Activated naive CD4-positive, alpha-beta T cell treated with anti-CD3 and anti-CD28 coated beads, Interleukin-2, amount 50 U/mL, for 24 hours (primary cell): ENCODE measurements around the gene FOSL1.

ENCODE experiments used
- H3K27ac Mint-ChIP-seq: one replicate; pipeline ENCODE4 v1.8.0; 2021; ENCODE audit warnings: mild to moderate bottlenecking, mixed read lengths
- H3K27me3 Mint-ChIP-seq: one replicate; pipeline ENCODE4 v1.8.0; 2021; ENCODE audit warnings: mixed read lengths
- H3K36me3 Mint-ChIP-seq: one replicate; pipeline ENCODE4 v1.8.0; 2021; ENCODE audit warnings: mixed read lengths
- H3K4me1 Mint-ChIP-seq: one replicate; pipeline ENCODE4 v1.8.0; 2021; ENCODE audit warnings: mixed read lengths
- H3K4me3 Mint-ChIP-seq: one replicate; pipeline ENCODE4 v1.8.0; 2021; ENCODE audit warnings: mild to moderate bottlenecking, mixed read lengths
- H3K9me3 Mint-ChIP-seq: one replicate; pipeline ENCODE4 v1.8.0; 2021; ENCODE audit warnings: mixed read lengths

The FOSL1 gene

DNA sequence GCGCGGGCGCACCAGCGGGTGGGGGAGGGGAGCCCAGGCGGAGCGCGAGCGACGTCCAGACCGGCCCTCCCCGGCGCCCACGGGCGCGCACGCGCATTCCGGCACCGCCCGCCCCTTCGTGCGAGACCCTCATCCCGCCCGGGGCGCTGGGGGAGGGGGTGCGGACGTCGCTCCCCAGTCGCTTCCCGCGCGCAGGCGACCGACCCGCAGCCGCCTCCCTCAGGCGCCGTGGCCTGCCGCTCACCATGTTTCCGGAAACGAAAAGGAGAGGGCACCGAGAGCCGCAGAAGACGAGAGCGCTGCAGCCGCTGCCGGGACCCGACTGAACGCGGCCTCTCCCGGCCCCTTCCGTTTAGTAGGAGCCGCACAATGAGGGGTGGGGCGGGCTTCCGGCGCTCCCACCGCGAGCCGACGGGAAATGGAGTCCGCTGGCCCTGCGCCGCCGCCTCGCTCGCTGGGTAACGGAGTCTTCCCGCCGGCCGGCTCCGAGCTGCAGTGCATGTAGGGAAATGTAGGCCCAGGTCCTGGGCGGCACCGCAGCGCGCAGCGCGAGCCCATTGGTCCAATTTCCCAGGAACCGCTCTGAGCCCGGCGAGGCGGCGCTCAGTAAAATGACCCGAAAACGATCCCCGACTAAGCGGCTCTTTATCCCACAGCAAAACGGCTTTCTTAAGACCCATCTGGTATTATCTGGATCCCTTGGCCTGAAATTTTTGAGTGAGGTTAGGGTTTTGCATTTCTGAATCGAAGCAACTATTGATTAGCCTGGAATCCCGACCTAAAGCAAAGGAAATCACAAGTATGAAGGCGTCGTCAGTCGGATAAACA lies 42.1 kb downstream of the FOSL1 start, which contains the start of gene CFL1:
Gene CFL1, minus strand, starts transcription at position 328 of the 828 bp plus-strand sequence. Its CDS starts 81 bp downstream, at position 247.
- H3K4me1 Mint-ChIP-seq = peaks cover 66% of the 10 kb centered on the region
- H3K9me3 Mint-ChIP-seq = no peaks in the 10 kb centered on the region
- H3K4me3 Mint-ChIP-seq = peak within 1 kb of the TSS; percentile 95
- peak within 1 kb of the TSS; percentile 98 for H3K27ac Mint-ChIP-seq
- peaks cover 24% of the 10 kb centered on the region for H3K36me3 Mint-ChIP-seq
- no peaks in the 10 kb centered on the region for H3K27me3 Mint-ChIP-seq

- peak overlapping the region; percentile 94 for H3K4me3 Mint-ChIP-seq
- H3K36me3 Mint-ChIP-seq = peaks cover 20% of the 10 kb centered on the region
- H3K9me3 Mint-ChIP-seq = no peaks in the 10 kb centered on the region
- H3K27me3 Mint-ChIP-seq = no peaks in the 10 kb centered on the region
- peaks cover 60% of the 10 kb centered on the region for H3K4me1 Mint-ChIP-seq
- peak overlapping the region; percentile 51 for H3K27ac Mint-ChIP-seq
These were observed 42.7 kb downstream of the FOSL1 start for GRCh38 chr11:65857500-65857852.

GRCh38 chr11:65856689-65857499 lies 43.3 kb downstream of the FOSL1 start:
- H3K4me1 Mint-ChIP-seq = peaks cover 60% of the 10 kb centered on the region
- peak overlapping the region; percentile 61 for H3K27ac Mint-ChIP-seq
- H3K27me3 Mint-ChIP-seq = no peaks in the 10 kb centered on the region
- H3K4me3 Mint-ChIP-seq = peak overlapping the region; percentile 94
- H3K9me3 Mint-ChIP-seq = no peaks in the 10 kb centered on the region
- peaks cover 24% of the 10 kb centered on the region for H3K36me3 Mint-ChIP-seq

GRCh38 chr11:65855927-65856363 lies 44.2 kb downstream of the FOSL1 start:
- H3K36me3 Mint-ChIP-seq = peaks cover 28% of the 10 kb centered on the region
- peaks cover 51% of the 10 kb centered on the region for H3K4me1 Mint-ChIP-seq
- peak overlapping the region; percentile 61 for H3K27ac Mint-ChIP-seq
- no peaks in the 10 kb centered on the region for H3K27me3 Mint-ChIP-seq
- peak overlapping the region; percentile 94 for H3K4me3 Mint-ChIP-seq
- H3K9me3 Mint-ChIP-seq = no peaks in the 10 kb centered on the region

GRCh38 chr11:65854852-65855837 lies 45.0 kb downstream of the FOSL1 start:
- peaks cover 26% of the 10 kb centered on the region for H3K36me3 Mint-ChIP-seq
- peak overlapping the region; percentile 94 for H3K4me3 Mint-ChIP-seq
- no peaks in the 10 kb centered on the region for H3K27me3 Mint-ChIP-seq
- H3K9me3 Mint-ChIP-seq = no peaks in the 10 kb centered on the region
- peak overlapping the region; percentile 51 for H3K27ac Mint-ChIP-seq
- H3K4me1 Mint-ChIP-seq = peaks cover 49% of the 10 kb centered on the region

DNA sequence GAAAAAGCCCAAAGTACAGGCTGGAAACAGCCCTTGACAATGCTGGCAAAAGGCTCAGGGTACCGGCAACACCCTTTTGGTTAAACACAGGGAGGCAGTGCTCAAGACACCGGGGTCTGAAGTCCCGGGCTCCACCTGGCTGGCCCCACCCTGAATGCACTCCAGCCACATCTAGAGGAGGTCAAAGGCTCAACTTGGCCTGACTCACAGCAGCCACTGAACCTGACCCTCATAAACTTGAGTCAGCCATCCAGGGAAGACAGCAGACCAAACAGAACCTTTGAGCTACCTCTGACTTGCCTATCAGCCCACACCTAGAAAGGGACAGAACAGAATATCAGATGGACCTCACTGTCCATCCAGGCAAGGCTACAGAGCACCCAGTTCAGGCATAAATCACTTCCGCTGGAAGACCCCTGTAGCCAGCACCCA lies 46.0 kb downstream of the FOSL1 start:
- H3K27ac Mint-ChIP-seq = peak overlapping the region; percentile 70
- peak overlapping the region; percentile 74 for H3K4me3 Mint-ChIP-seq
- no peaks in the 10 kb centered on the region for H3K9me3 Mint-ChIP-seq
- H3K27me3 Mint-ChIP-seq = no peaks in the 10 kb centered on the region
- H3K4me1 Mint-ChIP-seq = peaks cover 44% of the 10 kb centered on the region
- peaks cover 26% of the 10 kb centered on the region for H3K36me3 Mint-ChIP-seq

- Mint-ChIP-seq H3K4me1 (peaks cover 38% of the 10 kb centered on the region), H3K9me3 (no peaks in the 10 kb centered on the region), H3K27ac (peak overlapping the region; percentile 70), H3K4me3 (no peak overlapping the region), H3K36me3 (peaks cover 26% of the 10 kb centered on the region), H3K27me3 (no peaks in the 10 kb centered on the region)
These were observed 46.8 kb downstream of the FOSL1 start for GRCh38 chr11:65853246-65853979.

DNA sequence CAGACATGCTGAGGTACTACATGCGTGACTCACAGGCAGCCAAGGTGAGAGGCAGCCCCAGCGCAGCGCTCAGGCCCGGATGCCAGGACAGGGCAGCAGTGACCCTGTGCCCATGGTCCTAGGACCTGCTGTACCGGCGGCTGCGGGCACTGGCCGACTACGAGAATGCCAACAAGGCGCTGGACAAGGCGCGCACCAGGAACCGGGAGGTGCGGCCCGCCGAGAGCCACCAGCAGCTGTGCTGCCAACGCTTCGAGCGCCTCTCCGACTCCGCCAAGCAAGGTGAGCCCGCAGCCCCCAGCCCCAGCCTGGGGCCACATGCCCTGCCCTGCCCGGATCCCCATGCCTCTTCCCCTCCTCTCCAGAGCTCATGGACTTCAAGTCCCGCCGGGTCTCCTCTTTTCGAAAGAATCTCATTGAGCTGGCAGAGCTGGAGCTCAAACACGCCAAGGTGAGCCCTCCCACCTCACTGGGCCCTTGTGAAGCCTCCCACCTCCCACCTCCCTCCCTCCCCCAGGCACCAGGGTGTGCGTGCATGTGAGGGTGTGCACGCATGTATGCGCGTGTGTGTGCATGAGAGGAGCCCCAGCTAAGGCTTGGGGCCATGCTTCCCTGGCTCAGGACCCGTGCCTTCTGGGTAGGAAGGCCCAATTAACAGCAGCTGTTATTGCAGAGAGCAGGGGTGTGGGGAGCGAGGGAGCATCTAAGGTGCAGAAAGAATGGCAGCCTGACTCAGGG lies 47.5 kb downstream of the FOSL1 start:
- no peaks in the 10 kb centered on the region for H3K9me3 Mint-ChIP-seq
- no peak overlapping the region for H3K4me3 Mint-ChIP-seq
- H3K27me3 Mint-ChIP-seq = no peaks in the 10 kb centered on the region
- H3K27ac Mint-ChIP-seq = no peak overlapping the region
- H3K36me3 Mint-ChIP-seq = peaks cover 26% of the 10 kb centered on the region
- peaks cover 36% of the 10 kb centered on the region for H3K4me1 Mint-ChIP-seq

GRCh38 chr11:65851811-65852507 lies 48.2 kb downstream of the FOSL1 start:
- peak overlapping the region; percentile 23 for H3K4me3 Mint-ChIP-seq
- peaks cover 36% of the 10 kb centered on the region for H3K4me1 Mint-ChIP-seq
- no peaks in the 10 kb centered on the region for H3K9me3 Mint-ChIP-seq
- H3K27ac Mint-ChIP-seq = peak overlapping the region; percentile 79
- H3K36me3 Mint-ChIP-seq = peaks cover 26% of the 10 kb centered on the region
- H3K27me3 Mint-ChIP-seq = no peaks in the 10 kb centered on the region

DNA sequence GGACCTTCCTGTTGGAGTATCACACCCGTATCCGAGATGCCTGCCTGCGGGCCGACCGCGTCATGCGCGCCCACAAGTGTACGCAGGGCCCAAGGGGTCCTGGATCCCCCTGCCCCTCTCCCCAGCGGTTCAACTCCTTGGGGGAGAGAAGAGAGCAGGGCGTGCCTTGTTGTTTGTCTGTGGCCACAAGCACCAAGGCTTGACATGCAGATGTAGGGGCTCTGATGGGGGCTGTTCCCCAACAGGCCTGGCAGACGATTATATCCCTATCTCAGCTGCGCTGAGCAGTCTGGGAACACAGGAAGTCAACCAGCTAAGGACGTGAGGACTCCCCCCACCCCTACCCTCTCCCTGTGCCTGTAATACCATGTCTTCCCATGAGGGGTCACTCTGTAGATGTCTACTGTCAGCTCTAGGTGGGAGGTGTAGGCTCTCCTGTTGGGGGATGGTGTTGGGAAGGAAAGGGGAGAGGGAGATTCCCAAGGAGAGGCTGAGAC lies 49.1 kb downstream of the FOSL1 start:
- Mint-ChIP-seq H3K27me3 (no peaks in the 10 kb centered on the region), H3K4me3 (no peak overlapping the region), H3K9me3 (no peaks in the 10 kb centered on the region), H3K4me1 (peaks cover 28% of the 10 kb centered on the region), H3K36me3 (peaks cover 18% of the 10 kb centered on the region), H3K27ac (no peak overlapping the region)

GRCh38 chr11:65850217-65851082 lies 49.7 kb downstream of the FOSL1 start:
- Mint-ChIP-seq H3K27me3 (no peaks in the 10 kb centered on the region), H3K4me1 (peaks cover 21% of the 10 kb centered on the region), H3K4me3 (no peak overlapping the region), H3K27ac (peak overlapping the region; percentile 17), H3K9me3 (no peaks in the 10 kb centered on the region), H3K36me3 (peaks cover 12% of the 10 kb centered on the region)

- Mint-ChIP-seq H3K36me3 (peaks cover 12% of the 10 kb centered on the region), H3K4me1 (peaks cover 16% of the 10 kb centered on the region), H3K27me3 (no peaks in the 10 kb centered on the region), H3K9me3 (no peaks in the 10 kb centered on the region), H3K4me3 (no peak overlapping the region), H3K27ac (no peak overlapping the region)
These were observed 50.4 kb downstream of the FOSL1 start for GRCh38 chr11:65849771-65850216.
